Islet of Langerhans (tissue), 1 donor: Measurements from ENCODE around the gene SFMBT2.

ENCODE experiments used
- FAIRE-seq: peaks from one replicate; lab custom pipeline; 2011; peaks lifted over from hg19 to GRCh38; lab: Jason Lieb, UNC

SFMBT2 gene

GRCh38 chr10:7364474-7364873, 46.4 kb downstream of the SFMBT2 start:
- no peak for FAIRE-seq

- no peak for FAIRE-seq
These were observed 47.1 kb downstream of the SFMBT2 start for GRCh38 chr10:7363700-7364099.

GRCh38 chr10:7362471-7362870, 48.4 kb downstream of the SFMBT2 start:
- FAIRE-seq, result no peak

- no peak for FAIRE-seq
These were observed 49.5 kb downstream of the SFMBT2 start for GRCh38 chr10:7361316-7361715.

GRCh38 chr10:7359954-7360353, 50.9 kb downstream of the SFMBT2 start:
- no peak for FAIRE-seq

- no peak for FAIRE-seq
These were observed 51.5 kb downstream of the SFMBT2 start for GRCh38 chr10:7359356-7359755.

GRCh38 chr10:7357193-7357592, 53.6 kb downstream of the SFMBT2 start:
- no peak for FAIRE-seq

- FAIRE-seq, result no peak
These were observed 56.3 kb downstream of the SFMBT2 start for GRCh38 chr10:7354330-7355047.

GRCh38 chr10:7351894-7352293, 58.9 kb downstream of the SFMBT2 start:
- FAIRE-seq, result no peak

- FAIRE-seq, result no peak
These were observed 60.2 kb downstream of the SFMBT2 start for GRCh38 chr10:7350541-7351195.

GRCh38 chr10:7345717-7346116, 65.1 kb downstream of the SFMBT2 start:
- no peak for FAIRE-seq

- no peak for FAIRE-seq
These were observed 67.8 kb downstream of the SFMBT2 start for GRCh38 chr10:7343040-7343439.

GRCh38 chr10:7340179-7340874, 70.5 kb downstream of the SFMBT2 start:
- no peak for FAIRE-seq

GRCh38 chr10:7339510-7339909, 71.3 kb downstream of the SFMBT2 start:
- FAIRE-seq, result no peak

GRCh38 chr10:7338469-7338868, 72.4 kb downstream of the SFMBT2 start:
- no peak for FAIRE-seq

GRCh38 chr10:7337431-7338171, 73.2 kb downstream of the SFMBT2 start:
- no peak for FAIRE-seq

- no peak for FAIRE-seq
These were observed 74.9 kb downstream of the SFMBT2 start for GRCh38 chr10:7335977-7336376.

GRCh38 chr10:7334642-7334964, 76.2 kb downstream of the SFMBT2 start:
- FAIRE-seq, result no peak

GRCh38 chr10:7333961-7334641, 76.7 kb downstream of the SFMBT2 start:
- no peak for FAIRE-seq

GRCh38 chr10:7329219-7329618, 81.6 kb downstream of the SFMBT2 start:
- FAIRE-seq, result no peak

GRCh38 chr10:7327885-7328284, 82.9 kb downstream of the SFMBT2 start:
- FAIRE-seq, result no peak

GRCh38 chr10:7322623-7323022, 88.2 kb downstream of the SFMBT2 start:
- no peak for FAIRE-seq
